Measurements from ENCODE around the gene ST8SIA6.

- TF ChIP-seq, protein P1, sequence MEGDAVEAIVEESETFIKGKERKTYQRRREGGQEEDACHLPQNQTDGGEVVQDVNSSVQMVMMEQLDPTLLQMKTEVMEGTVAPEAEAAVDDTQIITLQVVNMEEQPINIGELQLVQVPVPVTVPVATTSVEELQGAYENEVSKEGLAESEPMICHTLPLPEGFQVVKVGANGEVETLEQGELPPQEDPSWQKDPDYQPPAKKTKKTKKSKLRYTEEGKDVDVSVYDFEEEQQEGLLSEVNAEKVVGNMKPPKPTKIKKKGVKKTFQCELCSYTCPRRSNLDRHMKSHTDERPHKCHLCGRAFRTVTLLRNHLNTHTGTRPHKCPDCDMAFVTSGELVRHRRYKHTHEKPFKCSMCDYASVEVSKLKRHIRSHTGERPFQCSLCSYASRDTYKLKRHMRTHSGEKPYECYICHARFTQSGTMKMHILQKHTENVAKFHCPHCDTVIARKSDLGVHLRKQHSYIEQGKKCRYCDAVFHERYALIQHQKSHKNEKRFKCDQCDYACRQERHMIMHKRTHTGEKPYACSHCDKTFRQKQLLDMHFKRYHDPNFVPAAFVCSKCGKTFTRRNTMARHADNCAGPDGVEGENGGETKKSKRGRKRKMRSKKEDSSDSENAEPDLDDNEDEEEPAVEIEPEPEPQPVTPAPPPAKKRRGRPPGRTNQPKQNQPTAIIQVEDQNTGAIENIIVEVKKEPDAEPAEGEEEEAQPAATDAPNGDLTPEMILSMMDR (conservative IDR thresholded peaks at IDR 0.05; ENCODE audit: low read length), result no peak
- TF ChIP-seq EZH2phosphoT487 (IDR thresholded peaks at IDR 0.05; ENCODE audit: borderline replicate concordance), result no peak
These were observed 43.5 kb downstream of the ST8SIA6 start for GRCh38 chr10:17410907-17411306.

Measured in Loucy (cell line).